ENCODE results near the gene TSPO2.

The TSPO2 gene

GRCh38 chr6:41078101-41078500, 35.8 kb downstream of the TSPO2 start:
- FAIRE-seq = no peak

GRCh38 chr6:41079080-41079479, 36.8 kb downstream of the TSPO2 start:
- FAIRE-seq = no peak

GRCh38 chr6:41080621-41081020, 38.4 kb downstream of the TSPO2 start:
- FAIRE-seq = no peak

- FAIRE-seq = no peak
These were observed 40.8 kb downstream of the TSPO2 start for GRCh38 chr6:41083072-41083471.

- FAIRE-seq = no peak
These were observed 42.9 kb downstream of the TSPO2 start for GRCh38 chr6:41085182-41085581.

GRCh38 chr6:41088451-41088850, 46.2 kb downstream of the TSPO2 start:
- FAIRE-seq = no peak

- no peak for FAIRE-seq
These were observed 48.8 kb downstream of the TSPO2 start for GRCh38 chr6:41090841-41091761.

GRCh38 chr6:41092421-41093140, 50.3 kb downstream of the TSPO2 start:
- peak; percentile 62 for FAIRE-seq

GRCh38 chr6:41093729-41094128, 51.5 kb downstream of the TSPO2 start:
- no peak for FAIRE-seq

All from TTC549 (cell line).